Measurements from ENCODE around the gene AP5S1.

The AP5S1 gene

GRCh38 chr20:3846740-3847428 lies 26.5 kb downstream of the AP5S1 start, which contains the start of gene MAVS:
MAVS (plus strand) TSS chr20:3846834; CDS start chr20:3854625, 7,791 bp downstream.
- DNase-seq = peak; percentile 93

GRCh38 chr20:3847429-3847940 lies 27.1 kb downstream of the AP5S1 start:
- peak; percentile 26 for DNase-seq

- DNase-seq = no peak
Measured at GRCh38 chr20:3848565-3848964, 28.2 kb downstream of the AP5S1 start.

GRCh38 chr20:3854462-3854871 lies 34.1 kb downstream of the AP5S1 start:
- no peak for DNase-seq

GRCh38 chr20:3857405-3857804 lies 37.1 kb downstream of the AP5S1 start:
- no peak for DNase-seq

GRCh38 chr20:3858689-3859088 lies 38.3 kb downstream of the AP5S1 start:
- no peak for DNase-seq

GRCh38 chr20:3861191-3861590 lies 40.8 kb downstream of the AP5S1 start:
- no peak for DNase-seq

- no peak for DNase-seq
Measured at GRCh38 chr20:3862333-3862732, 42.0 kb downstream of the AP5S1 start.

GRCh38 chr20:3863317-3863716 lies 43.0 kb downstream of the AP5S1 start:
- no peak for DNase-seq

GRCh38 chr20:3864518-3864917 lies 44.2 kb downstream of the AP5S1 start:
- DNase-seq = no peak

- no peak for DNase-seq
Measured at GRCh38 chr20:3865152-3865886, 45.0 kb downstream of the AP5S1 start.

GRCh38 chr20:3865887-3866407 lies 45.6 kb downstream of the AP5S1 start:
- DNase-seq = no peak

GRCh38 chr20:3866464-3866863 lies 46.1 kb downstream of the AP5S1 start:
- no peak for DNase-seq

- DNase-seq = no peak
Measured at GRCh38 chr20:3867802-3868201, 47.5 kb downstream of the AP5S1 start.

- DNase-seq = no peak
Measured at GRCh38 chr20:3869839-3870634, 49.7 kb downstream of the AP5S1 start.

- no peak for DNase-seq
Measured at GRCh38 chr20:3871550-3872265, 51.4 kb downstream of the AP5S1 start.

- no peak for DNase-seq
Measured at GRCh38 chr20:3873507-3873906, 53.2 kb downstream of the AP5S1 start.

- DNase-seq = peak; percentile 62
Measured at GRCh38 chr20:3874194-3874844, 54.0 kb downstream of the AP5S1 start.

- DNase-seq = no peak
Measured at GRCh38 chr20:3875378-3875974, 55.1 kb downstream of the AP5S1 start.

- no peak for DNase-seq
Measured at GRCh38 chr20:3876000-3876399, 55.7 kb downstream of the AP5S1 start.

GRCh38 chr20:3876676-3877075 lies 56.3 kb downstream of the AP5S1 start:
- DNase-seq = no peak

All from femur (tissue), 1 donor.